Pons (tissue), 1 donor: Measurements from ENCODE around the gene PDPR.
"Not testable (repeated sequence)": the region's sequence is repeated elsewhere in the genome, so short reads cannot be mapped to it uniquely, and the experiment has no call there.

ENCODE experiments used
- DNase-seq: peaks from one replicate; pipeline ENCODE4 v3.0.0-alpha.2; 2016; ENCODE audit warnings: low spot score

PDPR gene

DNA sequence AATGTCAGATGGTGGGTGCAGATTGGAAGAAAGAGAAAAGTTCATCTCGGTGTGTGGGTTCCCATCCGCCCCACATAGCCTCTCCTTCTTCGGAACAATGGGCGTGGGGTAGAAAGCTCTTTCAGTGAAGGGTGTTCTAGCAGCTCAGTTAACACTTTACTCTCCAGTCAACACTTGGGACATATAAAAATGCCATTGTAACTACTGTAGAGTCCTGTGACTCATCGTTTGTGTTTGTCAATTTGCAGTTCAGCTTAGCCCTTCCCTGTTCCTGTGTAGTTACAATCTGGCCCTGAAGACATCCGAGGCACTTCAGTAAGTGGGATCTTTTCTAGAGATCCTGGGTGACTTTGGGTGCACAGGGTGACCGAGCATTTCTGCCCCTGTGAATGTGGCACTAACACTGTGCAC is 47.9 kb downstream of the PDPR start:
- no peak for DNase-seq

- no peak for DNase-seq
Measured at GRCh38 chr16:70163596-70163995, 49.5 kb downstream of the PDPR start.

- not testable (repeated sequence) for DNase-seq
Measured at GRCh38 chr16:70166688-70167087, 52.6 kb downstream of the PDPR start.

DNA sequence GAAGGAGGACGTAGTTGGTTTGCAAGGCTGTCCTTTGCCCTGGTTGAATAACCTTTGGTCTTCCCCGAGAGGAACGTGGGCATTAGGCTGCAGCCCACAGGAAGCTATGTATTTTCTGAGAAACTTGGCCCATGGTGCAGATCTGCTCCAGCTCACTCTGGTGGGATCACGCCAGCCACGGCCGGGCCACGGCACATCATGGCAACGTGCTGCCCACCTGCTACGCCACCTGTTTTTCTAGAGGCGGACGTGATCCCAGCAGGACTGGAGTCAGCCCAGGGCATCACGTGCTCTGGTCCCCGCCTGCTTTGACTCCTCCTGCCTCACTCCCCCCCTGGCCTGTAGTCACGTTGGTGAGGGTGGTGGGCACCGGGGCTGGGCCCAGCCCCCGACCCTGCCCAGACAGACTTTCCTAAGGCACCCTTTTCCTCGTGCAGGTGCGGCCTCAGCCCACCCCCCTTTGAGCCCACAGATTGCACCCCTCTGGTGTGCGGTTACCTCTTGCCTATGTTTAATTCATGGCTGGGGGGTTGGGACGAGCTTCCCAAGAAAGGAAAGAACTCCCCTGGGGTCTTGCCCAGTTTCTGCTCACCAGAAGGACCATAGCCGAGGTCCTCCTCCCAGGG is 59.2 kb downstream of the PDPR start, which contains the start of gene CLEC18C:
TSS of gene CLEC18C (plus strand) at position 576 of the 626 bp plus-strand sequence. CDS start 492 bp downstream, outside the sequence.
- not testable (repeated sequence) for DNase-seq

- DNase-seq: not testable (repeated sequence)
Measured at GRCh38 chr16:70173916-70174315, 59.8 kb downstream of the PDPR start.

DNA sequence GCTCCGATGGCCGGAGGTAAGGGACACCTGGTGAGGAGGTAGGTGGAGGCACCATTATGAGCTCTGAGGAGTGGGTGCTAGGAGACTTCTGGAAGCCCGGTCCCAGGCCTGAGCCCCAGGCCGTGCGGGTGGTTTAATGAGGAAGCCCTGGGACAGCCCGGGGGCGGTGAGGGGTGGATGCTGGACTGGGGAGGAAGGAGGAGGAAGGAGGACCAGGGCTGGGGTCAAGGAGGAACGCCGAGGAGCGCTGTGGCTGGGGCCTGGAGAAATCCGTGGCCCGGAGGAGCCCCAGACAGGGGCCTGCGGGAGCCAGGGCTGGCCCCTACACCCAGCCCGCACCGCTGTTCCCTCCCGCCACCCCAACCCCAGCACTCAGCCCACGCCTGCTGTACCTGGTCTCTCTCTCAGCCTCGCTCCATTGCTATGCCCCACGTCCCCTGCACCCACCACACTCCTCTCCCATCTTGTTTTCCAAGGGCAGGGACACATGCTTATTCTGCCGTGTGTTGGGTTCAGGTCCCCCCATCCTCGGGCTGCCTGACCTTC is 60.3 kb downstream of the PDPR start:
- not testable (repeated sequence) for DNase-seq

DNA sequence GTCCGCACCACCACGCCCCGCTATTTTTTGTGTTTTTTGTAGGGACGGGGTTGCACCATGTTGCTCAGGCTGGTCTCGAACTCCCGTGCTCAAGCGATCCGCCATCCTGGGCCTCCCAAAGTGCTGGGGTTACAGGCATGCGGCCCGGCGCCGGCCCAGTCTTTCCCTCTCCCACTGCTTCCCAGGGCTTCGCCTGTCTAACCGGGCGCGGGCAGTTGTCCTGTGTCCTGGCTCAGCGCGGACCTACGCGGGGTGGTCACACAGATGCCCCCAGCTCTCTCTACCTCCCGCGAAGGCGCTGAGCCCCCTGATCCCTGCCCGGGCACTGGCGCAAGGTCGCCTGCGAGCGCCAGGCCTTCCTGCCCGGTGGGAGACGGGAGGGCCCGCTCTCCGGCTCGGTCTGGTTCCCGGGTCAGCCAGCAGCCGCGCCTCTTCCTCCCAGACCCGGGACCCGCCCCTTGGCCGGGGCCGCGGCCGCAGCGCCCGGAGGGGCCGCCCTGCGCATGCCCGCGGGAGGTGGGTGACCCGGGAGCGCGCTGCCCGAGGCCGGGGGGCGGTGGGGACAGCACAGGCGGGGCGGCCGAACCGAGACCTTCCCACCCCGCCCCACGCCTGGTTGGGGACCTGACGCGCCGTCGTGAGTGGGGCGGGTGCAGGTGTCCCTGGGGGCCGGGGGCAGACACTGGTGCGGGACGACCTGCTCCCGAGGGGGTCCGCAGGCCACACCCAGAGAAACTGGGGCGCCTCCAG is 73.9 kb downstream of the PDPR start:
- DNase-seq: not testable (repeated sequence)

DNA sequence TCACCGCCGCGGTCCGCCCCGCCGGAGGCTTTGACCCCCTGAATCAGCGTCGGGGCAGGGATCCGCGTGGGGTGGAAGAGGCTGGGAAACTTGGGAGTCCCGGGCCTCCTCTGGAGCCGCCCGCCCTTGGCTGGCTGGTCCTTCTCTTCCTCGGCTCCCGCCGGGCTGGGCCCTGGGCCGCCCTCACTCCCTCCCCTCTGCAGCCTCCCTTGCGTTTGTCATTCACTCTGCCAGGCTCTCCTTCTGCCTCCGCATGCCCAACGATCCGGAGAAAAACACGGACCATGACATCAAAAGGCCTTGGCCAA is 74.4 kb downstream of the PDPR start:
- not testable (repeated sequence) for DNase-seq

DNA sequence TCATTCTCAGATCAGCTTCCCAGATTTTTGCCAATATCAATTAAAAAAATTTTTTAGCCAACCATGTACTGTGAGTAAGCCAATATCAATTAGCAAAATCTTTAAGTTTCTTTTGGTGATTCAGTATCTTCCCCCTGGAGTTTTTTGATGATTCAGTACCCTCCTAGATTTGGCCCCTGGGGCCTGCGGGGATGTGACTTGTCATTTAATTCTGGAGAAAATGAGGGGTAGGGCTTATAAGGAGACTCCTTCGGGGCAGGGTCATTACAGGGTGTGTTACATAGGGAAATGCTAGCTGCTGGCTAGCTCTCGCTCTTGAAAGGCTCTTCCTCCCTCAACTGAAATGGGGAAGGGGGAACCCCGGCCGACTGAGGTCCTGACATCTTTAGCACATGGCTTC is 76.4 kb downstream of the PDPR start:
- DNase-seq: not testable (repeated sequence)

GRCh38 chr16:70196683-70197300 is 82.7 kb downstream of the PDPR start:
- DNase-seq: not testable (repeated sequence)

DNA sequence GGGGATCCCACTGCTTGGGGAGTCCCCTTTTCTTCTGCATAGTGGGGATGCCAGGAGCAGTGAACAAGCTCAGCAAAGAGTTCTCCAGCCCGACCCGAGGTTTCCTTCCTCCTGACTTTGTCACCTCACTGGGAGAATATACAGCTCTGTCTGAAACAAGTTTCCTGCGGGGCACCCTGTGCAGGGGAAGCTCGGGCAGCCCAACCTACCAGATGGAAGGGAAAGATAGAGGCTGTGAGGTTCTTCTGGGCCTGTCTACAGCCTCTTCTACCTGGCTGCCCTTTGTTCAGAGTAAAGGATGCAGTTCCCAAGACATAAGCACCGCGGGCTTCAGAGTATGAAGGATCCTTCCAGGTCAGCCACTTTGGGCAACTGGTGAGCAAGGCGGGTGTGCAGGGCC is 83.5 kb downstream of the PDPR start:
- DNase-seq: not testable (repeated sequence)

DNA sequence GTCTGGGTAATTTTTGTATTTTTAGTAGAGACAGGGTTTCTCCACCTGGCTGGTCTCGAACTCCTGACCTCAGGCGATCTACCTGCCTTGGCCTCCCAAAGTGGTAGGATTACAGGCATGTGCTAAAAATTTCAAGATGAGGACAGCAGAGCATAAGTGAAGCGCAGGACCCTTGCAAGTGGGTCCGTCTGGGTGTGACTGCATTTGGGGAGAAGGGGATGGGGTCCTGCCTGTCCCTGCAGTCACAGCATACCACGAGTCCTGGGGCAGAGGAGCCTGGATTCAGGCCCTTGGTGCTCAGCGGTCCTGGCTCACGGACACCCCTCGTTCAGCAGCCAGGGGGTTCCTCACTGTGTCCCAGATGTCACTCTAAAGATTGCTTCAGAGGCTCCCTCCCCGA is 84.1 kb downstream of the PDPR start:
- DNase-seq: not testable (repeated sequence)

- not testable (repeated sequence) for DNase-seq
Measured at GRCh38 chr16:70198666-70199065, 84.5 kb downstream of the PDPR start.

DNA sequence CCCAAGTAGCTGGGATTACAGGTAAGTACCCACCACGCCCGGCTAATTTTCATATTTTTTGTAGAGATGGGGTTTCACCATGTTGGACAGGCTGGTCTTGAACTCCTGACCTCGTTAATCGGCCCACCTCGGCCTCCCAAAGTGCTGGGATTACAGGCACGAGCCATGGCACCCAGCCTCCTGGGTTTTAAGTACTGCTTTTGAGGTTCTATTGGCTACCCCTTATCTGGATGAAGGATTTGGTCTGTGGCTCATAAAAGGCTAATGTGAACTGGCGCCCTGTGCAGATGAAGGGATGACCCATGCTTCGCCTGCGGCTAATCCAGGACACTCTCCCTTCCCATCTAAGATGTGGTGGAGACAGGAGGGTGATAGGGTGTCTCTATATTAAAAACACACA is 85.0 kb downstream of the PDPR start:
- DNase-seq: not testable (repeated sequence)

DNA sequence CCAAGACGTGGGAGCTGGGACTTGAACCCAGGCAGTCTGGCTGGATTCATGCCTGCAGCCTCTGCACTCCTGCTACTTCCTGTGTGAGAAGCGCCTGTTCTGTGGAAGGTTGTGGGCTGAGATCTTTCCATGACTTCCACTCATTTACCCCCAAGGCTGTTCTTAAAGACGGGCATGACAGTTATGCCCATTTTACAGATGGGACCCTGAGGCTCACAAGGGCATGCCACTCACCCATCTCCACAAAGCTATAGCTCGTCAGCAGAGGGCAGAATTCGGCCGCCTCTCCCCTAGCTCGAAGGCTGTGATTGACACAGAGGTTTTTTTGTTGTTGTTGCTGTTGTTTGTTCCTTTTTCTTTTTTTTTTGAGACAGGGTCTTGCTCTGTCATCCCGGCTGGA is 85.9 kb downstream of the PDPR start:
- not testable (repeated sequence) for DNase-seq

DNA sequence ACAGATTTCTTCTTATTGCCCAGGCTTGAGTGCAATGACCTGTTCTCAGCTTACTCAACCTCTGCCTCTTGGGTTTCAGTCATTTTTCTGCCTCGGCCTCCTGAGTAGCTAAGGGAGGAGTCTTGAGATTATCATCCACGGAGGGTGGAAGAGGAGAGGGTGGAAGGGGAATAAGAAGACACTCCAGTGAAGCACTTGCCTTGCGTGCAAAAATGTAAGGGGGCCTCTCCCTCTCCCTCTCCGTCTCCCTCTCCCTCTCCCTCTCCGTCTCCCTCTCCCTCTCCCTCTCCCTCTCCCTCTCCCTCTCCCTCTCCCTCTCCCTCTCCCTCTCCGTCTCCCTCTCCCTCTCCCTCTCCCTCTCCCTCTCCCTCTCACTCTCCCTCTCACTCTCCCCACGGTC is 89.4 kb downstream of the PDPR start:
- not testable (repeated sequence) for DNase-seq

DNA sequence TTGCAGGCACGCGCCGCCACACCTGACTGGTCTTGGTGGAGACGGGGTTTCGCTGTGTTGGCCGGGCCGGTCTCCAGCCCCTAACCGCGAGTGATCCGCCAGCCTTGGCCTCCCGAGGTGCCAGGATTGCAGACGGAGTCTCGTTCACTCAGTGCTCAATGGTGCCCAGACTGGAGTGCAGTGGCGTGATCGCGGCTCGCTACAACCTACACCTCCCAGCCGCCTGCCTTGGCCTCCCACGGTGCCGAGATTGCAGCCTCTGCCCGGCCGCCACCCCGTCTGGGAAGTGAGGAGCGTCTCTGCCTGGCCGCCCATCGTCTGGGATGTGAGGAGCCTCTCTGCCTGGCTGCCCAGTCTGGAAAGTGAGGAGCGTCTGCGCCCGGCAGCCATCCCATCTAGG is 89.9 kb downstream of the PDPR start:
- not testable (repeated sequence) for DNase-seq

GRCh38 chr16:70204668-70205405 is 90.7 kb downstream of the PDPR start:
- DNase-seq: not testable (repeated sequence)

DNA sequence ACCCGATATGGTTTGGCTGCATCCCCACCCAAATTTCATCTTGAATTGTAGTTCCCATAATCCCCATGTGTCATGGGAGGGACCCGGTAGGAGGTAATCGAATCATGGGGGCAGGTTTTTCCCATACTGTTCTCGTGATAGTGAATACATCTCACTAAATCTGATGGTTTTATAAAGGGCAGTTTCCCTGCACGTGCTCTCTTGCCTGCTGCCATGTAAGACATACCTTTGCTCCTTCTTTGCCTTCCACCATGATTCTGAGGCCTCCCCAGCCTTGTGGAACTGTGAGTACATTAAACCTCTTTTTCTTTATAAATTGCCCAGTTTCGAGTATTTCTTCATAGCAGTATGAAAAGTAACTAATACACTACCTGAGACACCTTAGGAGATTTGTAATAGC is 92.2 kb downstream of the PDPR start:
- DNase-seq: not testable (repeated sequence)
